MCF 10A (cell line): ENCODE data around the gene IFI6. TPM values are rescaled to one million over a fixed set of nuclear protein-coding genes. Genes with fewer than 3 reads are reported as not detected.
"Not testable (repeated sequence)": the region's sequence is repeated elsewhere in the genome, so short reads cannot be mapped to it uniquely, and the experiment has no call there.

ENCODE experiments used
- BruUV-seq: library from RNA; stranded (reverse); fragments of 400-500 nt; replicated peaks from 2 replicates; lab custom pipeline; 2021; lab: Mats Ljungman, UMichigan
- CTCF ChIA-PET: fragments of 300-600 bp; sonication (Branson Sonifier 250); formaldehyde crosslinking; extraction: SDS; loops from one replicate; lab custom pipeline; 2021; ENCODE audit warnings: antibody characterized with exemption, inconsistent platforms; lab: Yijun Ruan, JAX
- POLR2A ChIA-PET: fragments of 300-600, 350-650 bp; sonication (Branson Sonifier 250); formaldehyde crosslinking; extraction: SDS; loops from one replicate; lab custom pipeline; 2020; ENCODE audit warnings: antibody characterized with exemption, inconsistent platforms; lab: Yijun Ruan, JAX
- DNase-seq: peaks from one replicate; pipeline ENCODE4 v3.0.0-alpha.2; 2018; ENCODE audit not compliant: unreplicated experiment
- H3K27ac Mint-ChIP-seq: one replicate; pipeline ENCODE4 v1.8.0; 2022; ENCODE audit warnings: mild to moderate bottlenecking, low read depth, mixed read lengths; ENCODE audit not compliant: unreplicated experiment
- H3K27me3 Mint-ChIP-seq: one replicate; pipeline ENCODE4 v1.8.0; 2022; ENCODE audit warnings: mixed read lengths; ENCODE audit not compliant: insufficient read depth, unreplicated experiment
- H3K36me3 Mint-ChIP-seq: one replicate; pipeline ENCODE4 v1.8.0; 2022; ENCODE audit warnings: mild to moderate bottlenecking, moderate library complexity, mixed read lengths; ENCODE audit not compliant: insufficient read depth, unreplicated experiment
- H3K4me1 Mint-ChIP-seq: one replicate; pipeline ENCODE4 v1.8.0; 2022; ENCODE audit warnings: mixed read lengths; ENCODE audit not compliant: insufficient read depth, unreplicated experiment
- H3K4me3 Mint-ChIP-seq: one replicate; pipeline ENCODE4 v1.8.0; 2022; ENCODE audit warnings: mild to moderate bottlenecking, moderate library complexity, mixed read lengths; ENCODE audit not compliant: unreplicated experiment
- H3K9me3 Mint-ChIP-seq: one replicate; pipeline ENCODE4 v1.8.0; 2022; ENCODE audit warnings: mixed read lengths; ENCODE audit not compliant: unreplicated experiment
- intact Hi-C: fragments of 100-400 bp; cut with micrococcal nuclease; formaldehyde crosslinking; loops from 2 replicates; pipeline ENCODE4 v1.14.1; 2022
- total RNA-seq: library from RNA; stranded (reverse); gene quantifications from 2 replicates; pipeline ENCODE4 v1.2.3, GENCODE V29; 2022
- TF ChIP-seq, protein P1 (sequence below): fragments of 200-600 bp; IDR thresholded peaks from one replicate; pipeline ENCODE4 v1.8.0; 2022; ENCODE audit warnings: antibody characterized with exemption, mild to moderate bottlenecking; ENCODE audit not compliant: unreplicated experiment

IFI6 gene
- total RNA-seq, 1 experiment from 2014 or later: 5.8 TPM

DNA sequence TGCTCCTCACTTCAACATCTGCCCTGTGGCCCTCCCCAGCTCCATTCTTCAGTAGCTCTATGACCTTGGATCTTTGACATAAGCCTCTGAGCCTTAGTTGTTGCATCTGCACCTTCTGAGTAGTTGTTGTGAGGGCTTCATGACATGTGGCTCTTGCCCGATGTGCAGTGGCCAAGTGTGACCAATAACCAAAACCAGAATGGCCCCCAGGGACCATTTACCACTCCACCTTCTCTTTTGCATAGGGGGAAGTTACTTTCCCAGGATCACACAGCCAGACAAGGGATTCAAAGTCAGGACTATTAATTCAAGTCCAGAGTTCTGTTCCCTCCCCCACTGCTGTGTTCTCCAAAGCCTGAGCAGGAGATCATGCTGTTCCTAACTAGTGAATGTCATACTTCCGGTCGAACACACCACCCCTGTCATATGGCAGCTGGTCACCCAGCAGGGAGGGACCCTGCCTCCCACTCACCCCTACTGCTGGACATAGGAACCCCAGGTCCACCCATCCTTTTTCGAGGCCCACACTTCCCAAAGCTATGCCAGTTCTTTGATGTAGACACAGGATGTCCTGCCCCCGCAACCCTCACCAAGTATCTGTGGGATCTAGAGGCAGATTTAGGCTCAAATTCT is 41.0 kb downstream of the IFI6 start:
- H3K27me3 Mint-ChIP-seq: peaks cover 25% of the 10 kb centered on the region
- no TSS peak for BruUV-seq
- POLR2A ChIA-PET: interaction anchor here (1.0 to 1.8 kb wide), 2 partner anchors 8 to 199 kb away, joined by 4 to 6 read pairs; partner anchors contain the start of gene PPP1R8
- CTCF ChIA-PET: interaction anchor here (0.7 to 1.6 kb wide), 2 partner anchors 22 to 32 kb away, joined by 3 to 6 read pairs; no protein-coding TSS in a partner anchor
- intact Hi-C loops: no loop called here
- DNase-seq: no peak
- no peak overlapping the region for H3K27ac Mint-ChIP-seq
- no peaks in the 10 kb centered on the region for H3K36me3 Mint-ChIP-seq
- no peak overlapping the region for H3K4me3 Mint-ChIP-seq
- H3K4me1 Mint-ChIP-seq: peaks cover 10% of the 10 kb centered on the region
- TF ChIP-seq, protein P1, sequence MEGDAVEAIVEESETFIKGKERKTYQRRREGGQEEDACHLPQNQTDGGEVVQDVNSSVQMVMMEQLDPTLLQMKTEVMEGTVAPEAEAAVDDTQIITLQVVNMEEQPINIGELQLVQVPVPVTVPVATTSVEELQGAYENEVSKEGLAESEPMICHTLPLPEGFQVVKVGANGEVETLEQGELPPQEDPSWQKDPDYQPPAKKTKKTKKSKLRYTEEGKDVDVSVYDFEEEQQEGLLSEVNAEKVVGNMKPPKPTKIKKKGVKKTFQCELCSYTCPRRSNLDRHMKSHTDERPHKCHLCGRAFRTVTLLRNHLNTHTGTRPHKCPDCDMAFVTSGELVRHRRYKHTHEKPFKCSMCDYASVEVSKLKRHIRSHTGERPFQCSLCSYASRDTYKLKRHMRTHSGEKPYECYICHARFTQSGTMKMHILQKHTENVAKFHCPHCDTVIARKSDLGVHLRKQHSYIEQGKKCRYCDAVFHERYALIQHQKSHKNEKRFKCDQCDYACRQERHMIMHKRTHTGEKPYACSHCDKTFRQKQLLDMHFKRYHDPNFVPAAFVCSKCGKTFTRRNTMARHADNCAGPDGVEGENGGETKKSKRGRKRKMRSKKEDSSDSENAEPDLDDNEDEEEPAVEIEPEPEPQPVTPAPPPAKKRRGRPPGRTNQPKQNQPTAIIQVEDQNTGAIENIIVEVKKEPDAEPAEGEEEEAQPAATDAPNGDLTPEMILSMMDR: no peak
- no peaks in the 10 kb centered on the region for H3K9me3 Mint-ChIP-seq

DNA sequence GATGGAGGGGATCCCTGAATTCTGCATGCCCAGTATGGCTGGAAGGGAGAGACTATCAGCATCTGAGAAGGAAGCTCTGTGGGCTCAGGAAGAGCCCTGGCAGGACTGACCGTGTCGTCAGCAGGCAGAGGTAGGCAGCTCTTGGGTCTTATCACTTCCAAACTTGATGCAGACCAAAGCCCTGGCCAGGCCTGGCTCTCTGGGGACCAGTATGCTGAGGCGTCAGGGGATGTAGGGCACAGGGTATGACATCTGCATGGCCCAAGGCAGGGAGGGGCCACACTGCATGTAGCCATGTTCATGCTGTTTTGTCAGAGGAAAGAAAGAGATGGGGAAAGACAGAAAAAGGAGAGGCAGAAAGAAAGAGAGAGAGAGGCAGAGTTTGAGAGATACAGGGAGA is 43.3 kb downstream of the IFI6 start:
- no peak for DNase-seq
- BruUV-seq: no TSS peak
- Mint-ChIP-seq H3K4me3 (no peak overlapping the region), H3K27me3 (peaks cover 15% of the 10 kb centered on the region), H3K27ac (no peak overlapping the region), H3K4me1 (peaks cover 10% of the 10 kb centered on the region), H3K9me3 (no peaks in the 10 kb centered on the region), H3K36me3 (no peaks in the 10 kb centered on the region)
- POLR2A ChIA-PET: interaction anchor here (0.6 kb wide), 2 partner anchors 12 to 306 kb away, joined by 3 read pairs; no protein-coding TSS in a partner anchor
- intact Hi-C loops: no loop called here
- TF ChIP-seq, protein P1: no peak
- CTCF ChIA-PET: interaction anchor here (0.8 to 1.4 kb wide), 4 partner anchors 21 to 327 kb away, joined by 3 to 4 read pairs (median 3); no protein-coding TSS in a partner anchor

DNA sequence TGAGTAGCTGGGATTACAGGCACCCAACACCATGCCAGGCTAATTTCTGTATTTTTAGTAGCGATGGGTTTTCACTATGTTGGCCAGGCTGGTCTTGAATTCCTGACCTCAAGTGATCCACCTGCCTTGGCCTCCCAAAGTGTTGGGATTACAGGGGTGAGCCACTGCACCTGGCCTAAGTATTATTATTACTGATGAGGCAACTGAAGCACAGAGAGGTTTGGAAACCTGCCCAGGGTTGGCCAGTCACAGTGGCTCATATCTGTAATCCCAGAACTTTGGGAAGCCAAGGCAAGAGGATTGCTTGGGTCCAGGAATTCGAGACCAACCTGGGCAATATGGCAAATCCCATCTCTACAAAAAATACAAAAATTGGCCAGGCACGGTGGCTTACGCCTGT is 44.3 kb downstream of the IFI6 start:
- BruUV-seq, H3K4me3 Mint-ChIP-seq, H3K27ac Mint-ChIP-seq, H3K36me3 Mint-ChIP-seq, H3K9me3 Mint-ChIP-seq, intact Hi-C loops: not testable (repeated sequence)
- Mint-ChIP-seq H3K4me1 (peaks cover 10% of the 10 kb centered on the region), H3K27me3 (peaks cover 15% of the 10 kb centered on the region)
- ChIA-PET POLR2A (interaction anchor here (0.7 kb wide), 1 partner anchor 105 kb away, joined by 3 read pairs; no protein-coding TSS in a partner anchor), CTCF (interaction anchor here (1.4 kb wide), 1 partner anchor 20 kb away, joined by 4 read pairs; no protein-coding TSS in a partner anchor)
- DNase-seq: peak; percentile 60

DNA sequence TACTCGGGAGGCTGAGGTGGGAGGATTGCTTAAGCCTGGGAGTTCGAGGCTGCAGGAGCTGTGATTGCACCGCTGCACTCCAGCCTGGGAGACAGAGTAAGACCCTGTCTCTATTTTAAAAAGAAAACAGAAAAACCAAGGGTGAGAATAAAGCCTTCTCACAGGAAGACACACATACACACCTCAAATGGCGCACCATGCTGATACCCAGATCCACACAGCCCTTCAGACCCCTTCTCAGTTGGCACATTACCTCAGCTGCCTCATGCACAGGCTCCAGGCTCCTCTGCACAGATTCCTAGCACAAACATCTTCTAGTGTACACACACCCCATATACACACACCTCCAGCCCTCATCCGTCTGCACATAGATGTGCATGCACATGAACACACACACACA is 44.9 kb downstream of the IFI6 start:
- Mint-ChIP-seq H3K9me3 (no peaks in the 10 kb centered on the region), H3K36me3 (no peaks in the 10 kb centered on the region), H3K4me3 (no peak overlapping the region), H3K27ac (no peak overlapping the region), H3K27me3 (peaks cover 15% of the 10 kb centered on the region), H3K4me1 (peaks cover 10% of the 10 kb centered on the region)
- ChIA-PET POLR2A (interaction anchor here (0.7 kb wide), 1 partner anchor 104 kb away, joined by 3 read pairs; no protein-coding TSS in a partner anchor), CTCF (no interaction called here)
- intact Hi-C loops: no loop called here
- no peak for DNase-seq
- TF ChIP-seq, protein P1: no peak
- BruUV-seq: no TSS peak
